HG03442 (cell line): ENCODE data around the gene RRP1.
"Not testable (repeated sequence)": the region's sequence is repeated elsewhere in the genome, so short reads cannot be mapped to it uniquely, and the experiment has no call there.

Experiments used
- ATAC-seq: cut with Tn5 transposase; IDR thresholded peaks from one replicate; pipeline ENCODE4 v1.9.1; 2021; ENCODE audit warnings: mild to moderate bottlenecking, moderate library complexity; ENCODE audit not compliant: unreplicated experiment

The RRP1 gene

GRCh38 chr21:43815991-43816390 is 26.6 kb downstream of the RRP1 start:
- ATAC-seq = no peak

- no peak for ATAC-seq
Observed at GRCh38 chr21:43816611-43817071, 27.3 kb downstream of the RRP1 start.

- no peak for ATAC-seq
Observed at GRCh38 chr21:43817157-43818086, 28.0 kb downstream of the RRP1 start.

GRCh38 chr21:43818685-43819084 is 29.3 kb downstream of the RRP1 start:
- ATAC-seq = no peak

DNA sequence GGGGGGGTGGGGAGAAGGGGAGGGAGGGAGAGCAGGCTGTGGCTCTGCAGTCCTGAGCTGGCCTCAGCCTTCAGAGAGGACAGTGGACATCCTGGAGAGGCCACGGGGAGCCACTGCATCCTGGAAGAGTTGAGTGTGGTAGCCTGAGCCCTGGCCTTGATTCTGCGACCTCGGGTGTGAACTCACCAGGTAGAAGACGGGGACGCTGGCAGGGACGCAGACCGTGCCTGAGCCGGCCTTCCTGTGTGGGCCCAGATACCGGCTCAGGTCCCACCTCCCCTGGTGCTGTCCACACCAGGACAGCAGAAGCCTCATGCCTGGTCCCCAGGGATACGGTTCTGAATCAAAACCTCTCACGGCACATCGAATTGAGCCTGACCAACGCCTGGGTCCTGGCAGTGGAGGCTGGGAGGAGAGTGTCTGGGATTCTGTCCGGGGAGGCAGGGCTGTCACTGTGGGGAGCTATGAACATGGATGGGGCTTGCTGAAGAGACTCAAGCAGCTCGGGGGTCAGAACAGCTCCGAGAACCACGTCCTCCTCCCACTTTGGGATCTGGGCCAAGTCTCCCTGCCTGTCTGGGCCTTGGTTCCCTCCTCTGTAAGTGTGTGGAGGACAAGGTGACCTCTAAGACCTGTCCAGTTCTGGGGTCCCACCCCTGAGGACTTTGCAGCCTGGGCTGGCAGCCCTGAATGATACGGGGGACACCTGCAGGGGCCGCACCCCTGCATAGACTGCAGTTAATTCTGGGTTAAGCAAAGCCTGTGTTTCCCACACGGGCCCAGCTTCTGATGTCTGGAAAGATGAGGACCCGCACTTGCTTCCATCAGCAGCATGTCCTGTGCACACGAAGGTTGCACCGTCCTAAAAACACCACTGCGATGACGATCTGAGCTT is 30.4 kb downstream of the RRP1 start:
- ATAC-seq = no peak

GRCh38 chr21:43820466-43820865 is 31.1 kb downstream of the RRP1 start:
- ATAC-seq = no peak

DNA sequence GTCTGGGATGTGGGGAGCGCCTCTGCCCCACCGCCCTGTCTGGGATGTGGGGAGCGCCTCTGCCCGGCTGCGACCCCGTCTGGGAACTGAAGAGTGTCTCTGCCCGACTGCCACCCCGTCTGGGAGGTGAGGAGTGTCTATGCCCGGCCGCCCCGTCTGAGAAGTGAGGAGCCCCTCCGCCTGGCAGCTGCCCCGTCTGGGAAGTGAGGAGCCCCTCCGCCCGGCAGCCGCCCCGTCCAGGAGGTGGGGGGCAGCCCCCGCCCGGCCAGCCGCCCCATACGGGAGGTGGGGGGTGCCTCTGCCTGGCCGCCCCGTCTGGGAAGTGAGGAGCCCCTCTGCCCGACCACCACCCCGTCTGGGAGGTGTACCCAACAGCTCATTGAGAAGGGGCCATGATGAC is 32.8 kb downstream of the RRP1 start:
- not testable (repeated sequence) for ATAC-seq

GRCh38 chr21:43822741-43823140 is 33.4 kb downstream of the RRP1 start:
- ATAC-seq = not testable (repeated sequence)

- no peak for ATAC-seq
Observed at GRCh38 chr21:43824333-43825241, 35.2 kb downstream of the RRP1 start.

DNA sequence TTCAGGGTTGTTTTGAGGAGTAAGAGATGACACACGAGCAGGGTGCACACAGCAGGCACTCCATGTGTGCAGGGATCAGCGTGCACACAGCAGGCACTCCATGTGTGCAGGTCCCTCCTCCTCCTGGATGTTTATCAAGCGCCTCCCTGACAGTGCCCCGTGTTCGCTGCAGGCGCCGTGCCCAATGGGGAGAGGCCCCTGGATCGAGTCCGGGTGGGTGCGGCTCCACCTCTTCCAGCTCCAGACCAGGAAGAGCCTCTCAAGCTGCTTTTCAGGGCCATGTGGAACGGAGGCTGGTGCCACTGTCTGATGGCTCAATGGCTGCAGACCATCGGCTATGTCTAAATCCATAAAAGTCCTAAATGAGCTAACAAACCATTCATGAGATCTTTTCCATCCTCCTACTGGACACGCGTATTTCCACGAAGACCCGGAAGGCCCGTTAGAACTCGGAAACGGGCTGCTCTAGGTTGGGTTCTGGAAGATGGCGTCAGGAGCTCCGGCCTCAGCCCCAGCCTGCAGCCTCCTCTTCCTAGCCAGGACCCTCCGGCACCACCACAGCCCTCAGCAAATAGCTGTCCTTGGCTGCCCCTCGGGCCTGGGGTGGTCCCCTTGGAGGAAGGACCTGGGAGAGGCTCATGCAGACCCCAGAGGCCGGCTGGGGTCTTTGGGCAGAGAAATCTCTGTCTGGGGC is 36.0 kb downstream of the RRP1 start:
- ATAC-seq = no peak

- no peak for ATAC-seq
Observed at GRCh38 chr21:43825936-43826622, 36.7 kb downstream of the RRP1 start.

DNA sequence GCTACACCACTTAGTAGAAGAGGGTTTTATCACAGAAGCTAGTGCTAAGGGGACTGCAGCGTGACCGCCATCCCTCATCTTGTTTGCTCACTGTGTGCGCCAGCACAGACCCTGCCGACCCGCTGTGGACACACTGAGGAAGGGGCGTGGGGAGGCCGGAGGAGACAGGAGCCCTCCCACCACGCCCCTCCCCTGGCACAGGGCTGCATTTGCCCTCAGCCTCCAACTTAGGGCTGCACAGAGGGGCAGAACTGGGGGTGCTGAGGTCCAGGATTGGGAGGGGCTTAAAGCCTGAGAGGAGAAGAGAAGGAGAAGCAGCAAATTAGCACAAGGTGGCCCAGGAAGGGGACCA is 37.2 kb downstream of the RRP1 start:
- ATAC-seq = no peak

GRCh38 chr21:43827015-43827611 is 37.7 kb downstream of the RRP1 start:
- ATAC-seq = no peak

GRCh38 chr21:43829161-43829560 is 39.8 kb downstream of the RRP1 start:
- no peak for ATAC-seq

GRCh38 chr21:43829575-43830119 is 40.3 kb downstream of the RRP1 start:
- no peak for ATAC-seq

DNA sequence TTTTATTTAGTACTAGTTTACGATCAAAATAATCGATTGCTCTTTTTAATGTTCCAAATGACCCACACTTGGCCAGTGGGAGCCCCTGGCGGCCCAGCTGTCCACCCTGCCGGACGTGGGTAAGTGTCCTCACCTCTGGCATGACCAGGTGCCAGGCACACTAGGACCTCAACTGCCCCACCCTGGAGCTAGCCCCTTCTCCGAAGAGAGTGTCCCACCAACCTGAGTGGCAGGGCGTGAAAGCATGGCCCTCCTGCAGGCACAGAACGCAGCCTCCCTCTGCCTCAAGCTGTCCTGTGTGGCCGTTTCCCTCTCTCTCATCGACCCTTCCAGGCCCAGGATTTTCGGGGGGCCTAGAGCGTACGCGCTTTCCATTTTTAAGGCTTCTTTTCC is 42.8 kb downstream of the RRP1 start:
- ATAC-seq = no peak

DNA sequence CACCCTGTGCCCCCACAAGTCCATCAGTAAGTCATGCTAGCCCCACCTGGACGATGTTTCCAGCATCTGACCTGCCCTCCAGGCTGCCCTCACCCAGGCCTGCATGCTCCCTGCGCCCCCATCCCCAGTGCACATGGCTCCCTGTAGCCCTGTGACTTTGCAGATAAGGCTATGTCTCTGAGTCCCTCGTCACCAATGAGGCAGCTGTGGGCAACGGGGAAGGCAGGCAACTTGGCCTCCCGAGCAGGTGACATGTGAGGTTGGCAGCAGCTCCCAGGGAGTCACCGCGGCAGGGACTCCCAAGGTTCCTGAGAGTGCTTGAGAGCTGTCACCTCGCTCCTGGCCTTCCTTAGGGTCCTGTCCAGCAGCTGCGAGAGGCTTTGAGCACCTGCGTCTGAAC is 43.3 kb downstream of the RRP1 start:
- no peak for ATAC-seq

DNA sequence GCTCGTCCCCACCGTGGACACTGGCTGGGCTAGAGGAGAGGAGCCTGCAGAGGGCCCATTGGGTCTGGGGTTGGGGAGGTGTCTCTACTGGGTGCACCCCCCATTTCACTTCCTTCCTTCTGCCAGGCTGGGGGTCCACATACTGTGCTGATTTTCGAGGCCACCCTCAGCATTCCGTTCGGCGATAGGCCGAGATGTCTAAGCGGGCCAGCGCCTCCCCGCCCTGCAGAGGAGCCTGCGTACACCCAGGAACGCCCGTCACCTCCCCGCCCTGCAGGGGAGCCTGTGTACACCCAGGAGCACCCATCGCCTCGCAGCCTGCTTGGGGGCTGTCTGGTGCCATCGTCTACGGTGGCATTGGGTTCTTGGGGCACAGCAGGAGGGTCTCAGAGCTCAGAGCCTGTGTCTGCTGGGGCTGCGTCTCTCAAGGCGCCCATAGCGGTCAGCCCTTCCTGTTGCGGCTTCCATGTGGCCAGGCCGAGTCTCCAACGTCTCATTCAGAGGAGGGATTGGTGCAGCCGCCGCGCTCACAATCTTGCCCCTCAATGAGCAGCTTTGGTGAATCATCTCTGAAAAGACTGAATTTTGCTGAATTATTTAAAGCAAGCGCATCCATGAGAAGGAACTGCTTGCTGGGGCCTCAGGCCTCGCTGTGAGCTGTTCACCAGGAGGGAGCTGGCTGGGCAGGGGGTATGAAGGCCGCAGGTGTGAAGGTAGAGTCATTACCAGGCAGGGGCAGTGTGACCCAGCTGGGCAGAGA is 44.9 kb downstream of the RRP1 start:
- no peak for ATAC-seq
